ENCODE results near the gene KAT6B. TPM values are rescaled to one million over a fixed set of nuclear protein-coding genes. Genes with fewer than 3 reads are reported as not detected.

The KAT6B gene
- total RNA-seq, 4 donors from 2014 or later = 45.4 to 94.9 (median 62.9) TPM

DNA sequence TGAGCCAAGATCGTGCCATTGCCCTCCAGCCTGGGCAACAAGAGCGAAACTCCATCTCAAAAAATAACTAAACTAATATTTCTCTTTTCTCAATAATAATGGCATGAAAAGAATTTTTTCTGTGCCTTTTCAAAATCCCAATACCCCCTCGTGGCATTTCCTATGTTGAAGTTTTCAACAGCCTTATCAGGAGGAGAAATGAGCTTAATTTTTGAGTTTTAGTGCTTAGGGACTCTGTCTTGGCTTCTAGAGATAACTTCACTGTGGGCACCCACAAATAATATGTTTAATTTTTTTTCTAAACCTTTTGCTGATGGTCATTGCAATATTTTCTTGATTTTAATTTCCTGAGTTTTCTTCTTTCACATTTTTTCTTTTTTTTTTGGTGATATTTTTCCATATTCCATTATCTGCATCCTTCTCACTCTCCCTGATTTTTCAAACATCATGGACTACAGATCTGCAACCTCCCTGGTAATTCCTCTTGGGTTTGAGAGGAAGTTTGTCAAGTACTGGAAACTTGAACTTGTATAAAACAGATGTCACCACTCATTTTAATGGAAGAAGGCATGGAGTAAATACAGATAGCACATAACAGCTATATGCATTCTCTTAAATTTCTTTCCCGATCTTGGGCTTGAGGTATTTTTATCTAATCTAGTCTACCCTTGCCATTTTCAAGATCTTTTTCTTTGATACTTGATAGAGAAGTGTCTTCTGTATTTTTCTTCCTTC is 84.0 kb downstream of the KAT6B start:
- H3K27me3 ChIP-seq = no peaks in the 10 kb centered on the region
- H3K36me3 ChIP-seq = no peaks in the 10 kb centered on the region
- TF ChIP-seq, protein P1, sequence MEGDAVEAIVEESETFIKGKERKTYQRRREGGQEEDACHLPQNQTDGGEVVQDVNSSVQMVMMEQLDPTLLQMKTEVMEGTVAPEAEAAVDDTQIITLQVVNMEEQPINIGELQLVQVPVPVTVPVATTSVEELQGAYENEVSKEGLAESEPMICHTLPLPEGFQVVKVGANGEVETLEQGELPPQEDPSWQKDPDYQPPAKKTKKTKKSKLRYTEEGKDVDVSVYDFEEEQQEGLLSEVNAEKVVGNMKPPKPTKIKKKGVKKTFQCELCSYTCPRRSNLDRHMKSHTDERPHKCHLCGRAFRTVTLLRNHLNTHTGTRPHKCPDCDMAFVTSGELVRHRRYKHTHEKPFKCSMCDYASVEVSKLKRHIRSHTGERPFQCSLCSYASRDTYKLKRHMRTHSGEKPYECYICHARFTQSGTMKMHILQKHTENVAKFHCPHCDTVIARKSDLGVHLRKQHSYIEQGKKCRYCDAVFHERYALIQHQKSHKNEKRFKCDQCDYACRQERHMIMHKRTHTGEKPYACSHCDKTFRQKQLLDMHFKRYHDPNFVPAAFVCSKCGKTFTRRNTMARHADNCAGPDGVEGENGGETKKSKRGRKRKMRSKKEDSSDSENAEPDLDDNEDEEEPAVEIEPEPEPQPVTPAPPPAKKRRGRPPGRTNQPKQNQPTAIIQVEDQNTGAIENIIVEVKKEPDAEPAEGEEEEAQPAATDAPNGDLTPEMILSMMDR (IDR thresholded peaks at IDR 0.05) = no peak
- no peak for TF ChIP-seq POLR2A (IDR thresholded peaks at IDR 0.05)
- H3K4me1 ChIP-seq = peaks cover 0 to 4% (median 2%) of the 10 kb centered on the region in 4 donors
- no peak overlapping the region for H3K27ac ChIP-seq
- no peak for DNase-seq
- no peak overlapping the region for H3K4me3 ChIP-seq
- no peaks in the 10 kb centered on the region for H3K9me3 ChIP-seq

DNA sequence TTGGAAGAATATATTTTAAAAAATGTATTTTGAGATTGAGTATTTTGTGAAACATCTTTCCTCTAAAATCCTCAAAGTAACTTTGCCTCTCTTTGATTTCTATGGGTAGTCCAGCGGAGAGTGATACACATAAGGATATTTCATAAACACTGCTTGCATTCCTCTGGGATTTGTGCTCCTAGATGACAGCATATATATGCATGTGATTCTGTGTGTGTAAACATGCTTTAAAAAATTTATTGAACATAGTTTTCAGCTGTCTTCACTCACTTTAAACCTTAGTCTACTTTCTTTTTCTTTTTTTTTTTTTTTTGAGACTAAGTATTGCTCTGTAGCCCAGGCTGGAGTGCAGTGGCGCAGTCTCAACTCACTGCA is 84.6 kb downstream of the KAT6B start:
- Histone ChIP-seq H3K36me3 (no peaks in the 10 kb centered on the region), H3K4me1 (peaks cover 0 to 4% (median 2%) of the 10 kb centered on the region in 4 donors), H3K9me3 (no peaks in the 10 kb centered on the region), H3K27ac (no peak overlapping the region), H3K4me3 (no peak overlapping the region), H3K27me3 (no peaks in the 10 kb centered on the region)
- DNase-seq = no peak
- no peak for TF ChIP-seq POLR2A (IDR thresholded peaks at IDR 0.05)
- TF ChIP-seq, protein P1 (IDR thresholded peaks at IDR 0.05) = no peak

- Histone ChIP-seq H3K4me1 (peaks cover 0 to 4% (median 2%) of the 10 kb centered on the region in 4 donors), H3K27ac (no peak overlapping the region), H3K36me3 (no peaks in the 10 kb centered on the region), H3K27me3 (no peaks in the 10 kb centered on the region), H3K4me3 (no peak overlapping the region), H3K9me3 (no peaks in the 10 kb centered on the region)
- TF ChIP-seq POLR2A (IDR thresholded peaks at IDR 0.05) = no peak
- TF ChIP-seq, protein P1 (IDR thresholded peaks at IDR 0.05) = no peak
- no peak for DNase-seq
Measured at GRCh38 chr10:74912182-74912581, 85.8 kb downstream of the KAT6B start.

DNA sequence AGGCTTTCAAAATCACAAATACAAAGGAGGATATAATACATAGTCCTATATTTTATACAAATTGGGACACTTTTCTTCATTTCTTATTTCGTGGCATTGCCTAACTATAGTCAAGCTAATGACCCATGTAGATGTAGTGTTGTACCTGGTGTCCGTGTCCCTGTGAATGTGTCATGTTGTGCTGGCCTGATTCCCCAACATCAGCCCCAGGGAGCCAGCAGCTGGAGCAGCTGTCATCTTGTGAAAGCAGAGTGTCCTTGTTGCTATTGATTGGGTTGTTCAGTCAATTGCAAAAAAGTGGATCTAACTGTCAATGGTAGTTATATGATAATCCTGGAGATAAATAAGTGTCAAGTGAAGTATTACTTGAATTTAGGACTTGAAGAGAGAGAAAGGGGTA is 86.3 kb downstream of the KAT6B start:
- TF ChIP-seq, protein P1 (IDR thresholded peaks at IDR 0.05) = no peak
- no peak for TF ChIP-seq POLR2A (IDR thresholded peaks at IDR 0.05)
- Histone ChIP-seq H3K4me1 (peaks cover 0 to 7% (median 2%) of the 10 kb centered on the region in 4 donors), H3K9me3 (no peaks in the 10 kb centered on the region), H3K27me3 (no peaks in the 10 kb centered on the region), H3K27ac (no peak overlapping the region), H3K36me3 (no peaks in the 10 kb centered on the region), H3K4me3 (no peak overlapping the region)
- DNase-seq = no peak

DNA sequence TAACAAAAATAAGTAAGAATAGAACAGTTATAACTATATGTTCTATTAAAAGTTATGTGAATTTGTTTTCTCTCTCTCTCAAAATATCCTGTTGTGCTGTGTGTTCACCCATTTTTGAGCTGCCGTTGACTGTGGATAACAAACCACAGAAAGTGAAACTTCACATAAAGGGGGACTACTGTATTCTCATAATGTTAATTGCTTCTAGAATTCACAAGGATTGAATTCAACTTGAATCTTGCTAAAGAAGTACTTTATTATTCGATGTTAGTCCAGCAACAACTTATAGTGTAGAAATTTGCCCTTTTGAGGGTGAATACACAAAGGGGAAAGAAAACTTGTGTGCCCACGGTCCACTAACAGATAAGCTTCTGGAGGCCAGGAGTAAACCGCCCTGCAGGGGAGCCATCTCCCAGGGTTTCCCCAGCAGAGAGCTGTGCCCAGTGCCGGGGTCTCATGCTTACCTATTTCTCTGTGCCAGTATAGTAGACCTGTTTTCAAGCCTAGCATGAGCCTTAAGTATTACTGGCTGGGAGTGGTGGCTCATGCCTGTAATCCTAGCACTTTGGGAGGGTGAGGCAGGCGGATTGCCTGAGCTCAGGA is 87.1 kb downstream of the KAT6B start:
- Histone ChIP-seq H3K36me3 (no peaks in the 10 kb centered on the region), H3K27ac (no peak overlapping the region), H3K27me3 (no peaks in the 10 kb centered on the region), H3K4me1 (peaks cover 0 to 8% (median 2%) of the 10 kb centered on the region in 4 donors), H3K4me3 (peak overlapping the region in 1 of 4 donors; percentile 2), H3K9me3 (no peaks in the 10 kb centered on the region)
- TF ChIP-seq, protein P1 (IDR thresholded peaks at IDR 0.05) = no peak
- no peak for TF ChIP-seq POLR2A (IDR thresholded peaks at IDR 0.05)
- no peak for DNase-seq
